ENCODE measurements around the gene EPSTI1.

EPSTI1 gene

DNA sequence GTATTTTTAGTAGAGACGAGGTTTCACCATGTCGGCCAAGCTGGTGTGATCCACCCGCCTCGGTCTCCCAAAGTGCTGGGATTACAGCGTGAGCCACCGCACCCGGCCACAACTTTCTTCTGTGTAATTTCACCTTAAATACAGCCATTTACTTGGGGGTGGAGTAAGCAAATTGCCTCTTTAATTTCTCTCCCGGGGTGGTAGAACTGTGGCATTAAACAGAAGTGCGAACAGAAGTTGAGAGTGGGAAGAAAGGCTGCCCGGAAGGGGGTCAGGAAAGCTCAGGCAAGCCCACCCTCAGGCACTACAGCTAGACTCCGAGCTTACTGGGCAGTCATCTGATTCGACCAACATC, 30.9 kb upstream of the EPSTI1 start:
- peak overlapping the region; percentile 52 for H3K4me3 ChIP-seq (ENCODE audit: low read length)
- H3K9me3 ChIP-seq (ENCODE audit: control insufficient read depth, low read length) = no peaks in the 10 kb centered on the region
- no peaks in the 10 kb centered on the region for H3K36me3 ChIP-seq (ENCODE audit: control insufficient read depth, insufficient read depth, low read length)
- H3K9ac ChIP-seq (ENCODE audit: low read length) = peak overlapping the region; percentile 71
- H3K4me1 ChIP-seq (ENCODE audit: control insufficient read depth, insufficient read depth, low read length) = peaks cover 20% of the 10 kb centered on the region
- H3K27me3 ChIP-seq (ENCODE audit: control insufficient read depth, insufficient read depth, low read length) = no peaks in the 10 kb centered on the region

- no peaks in the 10 kb centered on the region for H3K36me3 ChIP-seq (ENCODE audit: control insufficient read depth, insufficient read depth, low read length)
- peaks cover 20% of the 10 kb centered on the region for H3K4me1 ChIP-seq (ENCODE audit: control insufficient read depth, insufficient read depth, low read length)
- no peaks in the 10 kb centered on the region for H3K9me3 ChIP-seq (ENCODE audit: control insufficient read depth, low read length)
- H3K9ac ChIP-seq (ENCODE audit: low read length) = no peak overlapping the region
- no peak overlapping the region for H3K4me3 ChIP-seq (ENCODE audit: low read length)
- H3K27me3 ChIP-seq (ENCODE audit: control insufficient read depth, insufficient read depth, low read length) = no peaks in the 10 kb centered on the region
These were observed 30.1 kb upstream of the EPSTI1 start for GRCh38 chr13:43021926-43022670.

DNA sequence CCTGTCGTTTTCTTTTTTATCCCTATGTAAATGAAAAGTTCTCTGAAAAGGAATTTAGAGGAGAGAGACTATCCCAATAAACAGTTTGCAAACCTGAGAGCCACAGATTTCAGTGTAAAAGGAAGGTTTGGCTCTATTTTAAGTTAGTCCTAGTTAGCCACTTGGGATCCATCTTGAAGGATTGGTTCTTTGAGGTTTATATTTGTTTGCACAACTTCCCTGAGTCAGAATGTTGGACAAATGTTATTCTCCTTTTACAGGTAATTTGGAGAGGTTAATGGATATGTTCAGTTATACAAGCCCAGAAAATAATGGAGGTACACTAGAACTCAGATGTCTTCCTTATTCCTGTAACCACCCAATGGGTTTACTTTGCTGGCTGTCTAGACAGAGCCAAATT, 28.8 kb upstream of the EPSTI1 start:
- Histone ChIP-seq H3K4me1 (ENCODE audit: control insufficient read depth, insufficient read depth, low read length) (peaks cover 18% of the 10 kb centered on the region), H3K9ac (ENCODE audit: low read length) (no peak overlapping the region), H3K36me3 (ENCODE audit: control insufficient read depth, insufficient read depth, low read length) (no peaks in the 10 kb centered on the region), H3K27me3 (ENCODE audit: control insufficient read depth, insufficient read depth, low read length) (no peaks in the 10 kb centered on the region), H3K4me3 (ENCODE audit: low read length) (no peak overlapping the region), H3K9me3 (ENCODE audit: control insufficient read depth, low read length) (no peaks in the 10 kb centered on the region)

DNA sequence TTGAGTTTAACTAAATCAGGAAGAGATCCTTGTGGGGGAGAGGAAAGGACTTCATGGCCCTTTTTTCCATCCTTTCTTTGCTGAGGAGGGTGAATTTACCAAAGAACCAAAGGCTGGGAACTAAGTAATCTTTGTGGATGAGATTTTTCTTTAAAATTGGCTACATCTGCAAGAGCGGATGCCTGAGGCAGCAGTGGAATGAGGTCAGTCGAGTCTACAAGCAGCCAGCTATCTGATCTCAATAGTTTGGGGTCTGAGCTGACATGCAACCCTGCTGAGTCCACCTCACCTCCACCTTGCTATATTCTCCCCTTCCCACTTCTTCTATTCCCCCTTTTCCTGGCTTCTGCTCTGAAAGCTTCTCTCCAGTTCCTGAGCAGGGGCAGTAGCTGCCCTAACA, 27.8 kb upstream of the EPSTI1 start:
- Histone ChIP-seq H3K4me1 (ENCODE audit: control insufficient read depth, insufficient read depth, low read length) (peaks cover 8% of the 10 kb centered on the region), H3K36me3 (ENCODE audit: control insufficient read depth, insufficient read depth, low read length) (no peaks in the 10 kb centered on the region), H3K9ac (ENCODE audit: low read length) (no peak overlapping the region)

GRCh38 chr13:43016226-43016625, 24.2 kb upstream of the EPSTI1 start:
- H3K4me1 ChIP-seq (ENCODE audit: control insufficient read depth, insufficient read depth, low read length) = no peaks in the 10 kb centered on the region
- no peaks in the 10 kb centered on the region for H3K27me3 ChIP-seq (ENCODE audit: control insufficient read depth, insufficient read depth, low read length)
- H3K9me3 ChIP-seq (ENCODE audit: control insufficient read depth, low read length) = no peaks in the 10 kb centered on the region
- no peak overlapping the region for H3K9ac ChIP-seq (ENCODE audit: low read length)
- no peak overlapping the region for H3K4me3 ChIP-seq (ENCODE audit: low read length)
- no peaks in the 10 kb centered on the region for H3K36me3 ChIP-seq (ENCODE audit: control insufficient read depth, insufficient read depth, low read length)

More for the DNA sequence above, 27.8 kb upstream of the EPSTI1 start:
- Histone ChIP-seq H3K4me3 (ENCODE audit: low read length) (no peak overlapping the region), H3K27me3 (ENCODE audit: control insufficient read depth, insufficient read depth, low read length) (no peaks in the 10 kb centered on the region), H3K9me3 (ENCODE audit: control insufficient read depth, low read length) (no peaks in the 10 kb centered on the region)

- Histone ChIP-seq H3K27me3 (ENCODE audit: control insufficient read depth, insufficient read depth, low read length) (no peaks in the 10 kb centered on the region), H3K36me3 (ENCODE audit: control insufficient read depth, insufficient read depth, low read length) (no peaks in the 10 kb centered on the region), H3K9ac (ENCODE audit: low read length) (no peak overlapping the region), H3K4me1 (ENCODE audit: control insufficient read depth, insufficient read depth, low read length) (no peaks in the 10 kb centered on the region), H3K9me3 (ENCODE audit: control insufficient read depth, low read length) (no peaks in the 10 kb centered on the region), H3K4me3 (ENCODE audit: low read length) (no peak overlapping the region)
These were observed 22.1 kb upstream of the EPSTI1 start for GRCh38 chr13:43014162-43014561.

GRCh38 chr13:43009506-43009905, 17.5 kb upstream of the EPSTI1 start:
- no peak overlapping the region for H3K9ac ChIP-seq (ENCODE audit: low read length)
- H3K27me3 ChIP-seq (ENCODE audit: control insufficient read depth, insufficient read depth, low read length) = no peaks in the 10 kb centered on the region
- no peaks in the 10 kb centered on the region for H3K4me1 ChIP-seq (ENCODE audit: control insufficient read depth, insufficient read depth, low read length)
- H3K4me3 ChIP-seq (ENCODE audit: low read length) = no peak overlapping the region
- H3K9me3 ChIP-seq (ENCODE audit: control insufficient read depth, low read length) = no peaks in the 10 kb centered on the region
- H3K36me3 ChIP-seq (ENCODE audit: control insufficient read depth, insufficient read depth, low read length) = no peaks in the 10 kb centered on the region

- no peaks in the 10 kb centered on the region for H3K4me1 ChIP-seq (ENCODE audit: control insufficient read depth, insufficient read depth, low read length)
- no peak overlapping the region for H3K4me3 ChIP-seq (ENCODE audit: low read length)
- H3K9me3 ChIP-seq (ENCODE audit: control insufficient read depth, low read length) = no peaks in the 10 kb centered on the region
- no peaks in the 10 kb centered on the region for H3K27me3 ChIP-seq (ENCODE audit: control insufficient read depth, insufficient read depth, low read length)
- H3K9ac ChIP-seq (ENCODE audit: low read length) = no peak overlapping the region
- no peaks in the 10 kb centered on the region for H3K36me3 ChIP-seq (ENCODE audit: control insufficient read depth, insufficient read depth, low read length)
These were observed 16.6 kb upstream of the EPSTI1 start for GRCh38 chr13:43008596-43008995.

DNA sequence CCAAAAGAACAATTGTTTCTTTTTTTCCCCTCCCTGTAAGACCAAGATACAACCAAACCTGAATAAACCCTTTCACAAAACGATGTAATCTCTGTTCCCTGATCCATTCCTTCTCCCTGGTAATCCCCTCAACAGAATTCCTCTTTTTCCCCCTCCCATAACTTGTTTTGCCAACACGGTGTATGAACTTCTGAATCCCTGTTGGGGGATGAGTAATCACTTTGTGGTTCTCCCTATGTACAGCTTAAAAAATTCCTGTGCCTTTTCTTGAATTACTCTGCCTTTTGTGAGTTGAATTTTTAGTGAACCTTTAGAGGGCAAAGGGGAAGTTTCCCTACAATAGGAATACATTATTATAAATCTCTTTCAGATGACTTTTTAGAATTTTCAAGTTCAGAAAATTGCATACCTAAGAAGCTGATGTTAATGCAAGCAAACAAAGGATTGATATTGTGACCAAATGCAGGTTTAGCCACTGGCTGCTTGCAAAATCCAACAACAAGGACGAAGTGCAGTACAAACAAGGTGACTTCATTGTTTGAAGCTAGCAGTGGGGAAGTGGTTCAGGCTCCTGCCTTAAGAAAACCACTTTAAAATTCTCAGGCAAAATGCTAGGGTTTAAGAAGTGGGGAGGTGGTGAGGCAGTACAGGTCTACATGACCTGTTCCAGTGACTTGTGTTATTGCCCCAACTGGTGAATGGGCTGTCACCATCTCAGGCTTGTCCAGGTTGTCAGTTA, 15.0 kb upstream of the EPSTI1 start:
- no peak overlapping the region for H3K9ac ChIP-seq (ENCODE audit: low read length)

DNA sequence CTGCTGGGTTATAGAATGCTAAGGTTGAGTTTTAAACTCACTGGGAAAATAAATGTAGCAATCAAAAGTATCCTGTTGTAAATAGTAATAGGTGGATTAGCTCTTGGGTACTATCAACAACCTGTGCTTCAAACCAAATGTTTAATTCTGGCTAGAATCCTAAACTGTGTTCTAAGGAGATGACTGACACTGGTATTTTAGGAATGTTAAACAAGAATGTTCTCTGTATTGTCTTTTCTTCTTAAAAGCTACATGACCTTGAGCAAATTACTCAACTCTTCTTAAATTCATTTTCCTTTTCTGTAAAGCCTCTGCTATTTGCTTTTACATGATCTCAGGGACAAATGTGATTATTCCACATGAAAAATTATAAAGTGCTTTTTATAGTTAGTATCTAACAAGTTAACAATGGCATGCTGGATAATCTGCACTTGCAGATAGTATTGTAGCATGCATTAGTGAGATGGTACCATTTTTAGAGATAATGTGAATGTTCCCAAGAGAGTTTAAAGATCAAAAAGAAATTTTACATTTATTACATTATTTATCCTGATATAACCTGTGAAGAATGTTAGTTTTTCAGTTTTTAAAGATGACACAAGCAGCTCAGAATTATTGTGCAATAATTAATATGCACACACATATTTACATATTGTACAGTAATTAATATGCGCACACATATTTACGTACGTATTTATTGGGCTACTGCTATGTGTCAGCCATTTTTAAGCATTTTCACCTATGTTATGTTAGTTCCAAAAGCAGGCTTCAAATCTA, 13.6 kb upstream of the EPSTI1 start:
- H3K27me3 ChIP-seq (ENCODE audit: control insufficient read depth, insufficient read depth, low read length) = no peaks in the 10 kb centered on the region
- H3K36me3 ChIP-seq (ENCODE audit: control insufficient read depth, insufficient read depth, low read length) = no peaks in the 10 kb centered on the region
- no peaks in the 10 kb centered on the region for H3K4me1 ChIP-seq (ENCODE audit: control insufficient read depth, insufficient read depth, low read length)
- H3K9ac ChIP-seq (ENCODE audit: low read length) = no peak overlapping the region
- no peak overlapping the region for H3K4me3 ChIP-seq (ENCODE audit: low read length)
- H3K9me3 ChIP-seq (ENCODE audit: control insufficient read depth, low read length) = no peaks in the 10 kb centered on the region

More for the DNA sequence above, 15.0 kb upstream of the EPSTI1 start:
- Histone ChIP-seq H3K9me3 (ENCODE audit: control insufficient read depth, low read length) (no peaks in the 10 kb centered on the region), H3K36me3 (ENCODE audit: control insufficient read depth, insufficient read depth, low read length) (no peaks in the 10 kb centered on the region), H3K4me3 (ENCODE audit: low read length) (no peak overlapping the region), H3K4me1 (ENCODE audit: control insufficient read depth, insufficient read depth, low read length) (no peaks in the 10 kb centered on the region), H3K27me3 (ENCODE audit: control insufficient read depth, insufficient read depth, low read length) (no peaks in the 10 kb centered on the region)

- Histone ChIP-seq H3K4me1 (ENCODE audit: control insufficient read depth, insufficient read depth, low read length) (no peaks in the 10 kb centered on the region), H3K36me3 (ENCODE audit: control insufficient read depth, insufficient read depth, low read length) (no peaks in the 10 kb centered on the region), H3K9ac (ENCODE audit: low read length) (no peak overlapping the region), H3K4me3 (ENCODE audit: low read length) (no peak overlapping the region), H3K9me3 (ENCODE audit: control insufficient read depth, low read length) (no peaks in the 10 kb centered on the region), H3K27me3 (ENCODE audit: control insufficient read depth, insufficient read depth, low read length) (no peaks in the 10 kb centered on the region)
These were observed 11.7 kb upstream of the EPSTI1 start for GRCh38 chr13:43003729-43004128.

DNA sequence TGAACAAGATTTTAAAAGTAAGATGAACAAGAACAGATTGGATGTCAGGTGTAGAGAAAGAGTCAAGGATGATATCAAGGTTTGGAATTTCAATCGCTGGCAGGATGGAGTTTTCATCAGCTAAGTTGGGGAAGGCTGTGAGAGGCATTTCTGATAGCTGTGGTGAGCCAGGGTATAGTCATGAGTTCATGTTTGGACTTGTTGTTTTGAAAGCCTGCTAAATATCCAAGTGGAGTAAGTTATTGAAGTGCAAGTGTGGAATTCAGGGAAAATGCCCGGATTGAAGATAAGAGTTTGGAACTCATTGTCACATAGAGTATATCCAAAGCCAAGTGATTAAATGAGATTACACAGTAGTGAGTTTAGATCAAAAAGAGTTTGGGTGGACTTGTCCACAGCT, 11.0 kb upstream of the EPSTI1 start:
- Histone ChIP-seq H3K36me3 (ENCODE audit: control insufficient read depth, insufficient read depth, low read length) (no peaks in the 10 kb centered on the region), H3K4me1 (ENCODE audit: control insufficient read depth, insufficient read depth, low read length) (no peaks in the 10 kb centered on the region), H3K4me3 (ENCODE audit: low read length) (no peak overlapping the region), H3K27me3 (ENCODE audit: control insufficient read depth, insufficient read depth, low read length) (no peaks in the 10 kb centered on the region), H3K9ac (ENCODE audit: low read length) (no peak overlapping the region), H3K9me3 (ENCODE audit: control insufficient read depth, low read length) (no peaks in the 10 kb centered on the region)
